GM06990 (cell line): ENCODE data around the gene DHDH.
A peak's percentile ranks its signal among the peaks of the same experiment; 100 is the strongest.

ENCODE experiments used
- DNase-seq: peaks from one replicate; pipeline ENCODE4 v3.0.0-alpha.2; 2011; ENCODE audit not compliant: insufficient read length; ENCODE audit errors: extremely low read depth
- H3K27me3 ChIP-seq: replicated peaks from 2 replicates; pipeline ENCODE4 v1.6.0; 2011; ENCODE audit warnings: low read length; ENCODE audit not compliant: control insufficient read depth, insufficient read depth
- H3K36me3 ChIP-seq: 2 replicates; pipeline ENCODE4 v1.5.1; 2011; ENCODE audit warnings: low read length; ENCODE audit not compliant: control insufficient read depth, insufficient read depth
- H3K4me3 ChIP-seq: replicated peaks from 2 replicates; pipeline ENCODE4 v1.5.1; 2011; ENCODE audit warnings: low read depth, mild to moderate bottlenecking, control low read depth, low read length
- TF ChIP-seq, protein P1 (sequence below): IDR thresholded peaks from 2 replicates; pipeline ENCODE4 v1.5.1; 2011; ENCODE audit warnings: low read length, control low read depth, mild to moderate bottlenecking, inconsistent platforms; ENCODE audit not compliant: insufficient read depth, poor library complexity, severe bottlenecking

DHDH gene

DNA sequence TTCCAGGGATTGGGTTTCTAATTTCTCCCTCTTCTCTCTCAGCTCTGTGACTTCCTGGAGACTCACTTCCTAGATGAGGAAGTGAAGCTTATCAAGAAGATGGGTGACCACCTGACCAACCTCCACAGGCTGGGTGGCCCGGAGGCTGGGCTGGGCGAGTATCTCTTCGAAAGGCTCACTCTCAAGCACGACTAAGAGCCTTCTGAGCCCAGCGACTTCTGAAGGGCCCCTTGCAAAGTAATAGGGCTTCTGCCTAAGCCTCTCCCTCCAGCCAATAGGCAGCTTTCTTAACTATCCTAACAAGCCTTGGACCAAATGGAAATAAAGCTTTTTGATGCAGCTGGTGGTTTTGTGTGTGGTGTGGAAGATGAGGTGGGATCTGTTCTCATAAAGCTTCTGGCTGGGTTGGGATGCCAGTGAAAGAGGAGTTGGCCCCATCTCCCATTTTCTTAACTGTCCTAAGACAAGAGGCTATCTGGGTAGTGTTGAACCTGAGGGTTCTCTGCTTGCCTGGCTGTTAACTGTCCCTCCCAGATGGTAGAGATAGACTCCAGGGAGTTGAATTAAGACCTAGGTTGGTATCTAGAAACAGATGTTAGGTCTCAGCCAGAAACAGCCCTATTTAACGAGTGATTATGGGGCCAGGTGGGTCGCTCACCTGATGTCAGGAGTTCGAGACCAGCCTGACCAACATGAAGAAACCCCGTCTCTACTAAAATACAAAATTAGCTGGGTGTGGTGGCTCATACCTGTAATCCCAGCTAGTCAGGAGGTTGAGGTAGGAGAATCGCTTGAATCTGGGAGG is 33.2 kb downstream of the DHDH start:
- no peaks in the 10 kb centered on the region for H3K27me3 ChIP-seq
- peak overlapping the region; percentile 74 for H3K4me3 ChIP-seq
- DNase-seq, result no peak
- TF ChIP-seq, protein P1, sequence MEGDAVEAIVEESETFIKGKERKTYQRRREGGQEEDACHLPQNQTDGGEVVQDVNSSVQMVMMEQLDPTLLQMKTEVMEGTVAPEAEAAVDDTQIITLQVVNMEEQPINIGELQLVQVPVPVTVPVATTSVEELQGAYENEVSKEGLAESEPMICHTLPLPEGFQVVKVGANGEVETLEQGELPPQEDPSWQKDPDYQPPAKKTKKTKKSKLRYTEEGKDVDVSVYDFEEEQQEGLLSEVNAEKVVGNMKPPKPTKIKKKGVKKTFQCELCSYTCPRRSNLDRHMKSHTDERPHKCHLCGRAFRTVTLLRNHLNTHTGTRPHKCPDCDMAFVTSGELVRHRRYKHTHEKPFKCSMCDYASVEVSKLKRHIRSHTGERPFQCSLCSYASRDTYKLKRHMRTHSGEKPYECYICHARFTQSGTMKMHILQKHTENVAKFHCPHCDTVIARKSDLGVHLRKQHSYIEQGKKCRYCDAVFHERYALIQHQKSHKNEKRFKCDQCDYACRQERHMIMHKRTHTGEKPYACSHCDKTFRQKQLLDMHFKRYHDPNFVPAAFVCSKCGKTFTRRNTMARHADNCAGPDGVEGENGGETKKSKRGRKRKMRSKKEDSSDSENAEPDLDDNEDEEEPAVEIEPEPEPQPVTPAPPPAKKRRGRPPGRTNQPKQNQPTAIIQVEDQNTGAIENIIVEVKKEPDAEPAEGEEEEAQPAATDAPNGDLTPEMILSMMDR, result no peak
- peaks cover 17% of the 10 kb centered on the region for H3K36me3 ChIP-seq

DNA sequence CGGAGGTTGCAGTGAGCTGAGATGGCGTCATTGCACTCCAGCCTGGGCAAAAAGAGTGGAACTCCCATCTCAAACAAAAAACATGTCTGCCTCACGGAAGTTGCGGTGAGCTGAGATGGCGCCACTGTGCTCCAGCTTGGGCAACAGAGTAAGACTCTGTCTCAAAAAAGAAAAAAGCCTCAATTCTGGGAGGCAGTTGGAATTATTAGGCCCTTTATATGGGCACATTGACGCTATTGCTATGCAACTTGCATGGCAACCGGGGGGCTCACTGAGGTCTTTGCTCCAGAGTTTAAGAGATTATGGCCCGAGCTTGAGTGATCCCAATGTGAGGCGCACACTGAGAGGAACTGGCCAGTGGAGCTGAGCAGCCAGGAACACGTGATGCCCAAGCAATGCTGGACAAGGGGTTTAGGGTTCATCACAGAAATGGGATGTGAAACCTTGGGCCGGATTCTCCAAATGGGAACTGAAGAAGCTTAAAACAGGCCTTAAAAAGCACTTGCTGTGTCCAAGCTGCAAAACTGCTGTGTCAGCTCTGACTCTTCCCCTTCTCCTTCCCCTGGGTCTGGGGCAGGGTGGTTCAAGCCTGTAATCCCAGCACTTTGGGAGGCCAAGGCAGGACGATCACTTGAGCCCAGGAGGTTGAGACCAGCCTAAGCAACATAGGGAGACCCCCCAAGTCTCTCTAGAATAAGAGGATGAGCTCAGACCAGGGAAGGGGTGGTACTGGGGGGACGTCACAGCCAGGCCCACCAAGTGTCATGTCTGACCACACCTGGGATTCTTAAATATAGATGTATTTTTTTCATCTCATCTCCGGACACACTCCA is 34.1 kb downstream of the DHDH start:
- Histone ChIP-seq H3K27me3 (no peaks in the 10 kb centered on the region), H3K36me3 (peaks cover 17% of the 10 kb centered on the region), H3K4me3 (no peak overlapping the region)
- DNase-seq, result no peak
- TF ChIP-seq, protein P1, result no peak

DNA sequence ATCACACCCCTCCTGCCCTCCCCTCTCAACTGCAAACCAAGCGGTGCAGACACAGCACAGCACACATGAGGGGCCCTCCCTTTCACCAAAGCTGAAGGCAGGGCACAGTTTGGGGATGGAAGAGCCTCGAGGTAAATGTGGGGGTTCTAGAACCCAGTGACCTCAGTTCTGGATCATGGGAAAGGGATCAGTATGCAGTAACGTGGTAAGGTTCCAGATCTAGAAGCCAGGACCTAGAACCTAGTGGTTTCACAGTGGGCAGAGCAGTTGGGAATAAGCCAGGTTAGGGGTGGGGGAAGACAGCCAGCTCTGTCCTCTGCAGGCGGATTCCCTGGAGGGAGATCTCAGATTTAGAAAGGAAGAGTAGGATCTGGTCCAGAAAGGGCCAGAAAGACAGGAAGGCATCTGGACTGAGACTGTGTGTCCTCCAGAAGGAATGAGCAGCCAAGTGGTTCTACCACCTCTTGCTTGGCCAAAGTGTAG is 34.7 kb downstream of the DHDH start:
- Histone ChIP-seq H3K27me3 (no peaks in the 10 kb centered on the region), H3K4me3 (no peak overlapping the region), H3K36me3 (peaks cover 17% of the 10 kb centered on the region)
- TF ChIP-seq, protein P1, result no peak
- DNase-seq, result no peak

DNA sequence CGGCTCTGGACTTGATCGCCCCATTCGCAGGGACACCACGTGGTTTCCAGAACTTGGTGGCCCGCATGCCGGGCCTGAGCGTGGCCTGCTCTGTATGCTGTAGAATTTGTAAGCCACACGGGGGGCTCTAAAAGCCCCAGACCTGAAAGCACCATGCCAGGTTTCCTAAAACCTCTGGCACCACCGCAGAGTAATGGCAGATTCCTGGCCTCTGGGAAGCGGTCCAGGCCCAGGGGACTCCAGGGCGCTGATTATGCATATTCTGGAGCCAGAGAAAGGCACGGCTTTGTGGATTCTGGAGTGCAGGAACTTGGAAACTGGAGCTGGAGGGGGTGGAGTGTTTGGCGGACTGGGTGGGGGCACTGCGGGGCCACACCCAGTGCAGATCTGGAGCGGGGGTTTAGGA is 35.3 kb downstream of the DHDH start:
- H3K4me3 ChIP-seq, result no peak overlapping the region
- no peaks in the 10 kb centered on the region for H3K27me3 ChIP-seq
- no peak for DNase-seq
- peaks cover 17% of the 10 kb centered on the region for H3K36me3 ChIP-seq
- TF ChIP-seq, protein P1, result no peak

DNA sequence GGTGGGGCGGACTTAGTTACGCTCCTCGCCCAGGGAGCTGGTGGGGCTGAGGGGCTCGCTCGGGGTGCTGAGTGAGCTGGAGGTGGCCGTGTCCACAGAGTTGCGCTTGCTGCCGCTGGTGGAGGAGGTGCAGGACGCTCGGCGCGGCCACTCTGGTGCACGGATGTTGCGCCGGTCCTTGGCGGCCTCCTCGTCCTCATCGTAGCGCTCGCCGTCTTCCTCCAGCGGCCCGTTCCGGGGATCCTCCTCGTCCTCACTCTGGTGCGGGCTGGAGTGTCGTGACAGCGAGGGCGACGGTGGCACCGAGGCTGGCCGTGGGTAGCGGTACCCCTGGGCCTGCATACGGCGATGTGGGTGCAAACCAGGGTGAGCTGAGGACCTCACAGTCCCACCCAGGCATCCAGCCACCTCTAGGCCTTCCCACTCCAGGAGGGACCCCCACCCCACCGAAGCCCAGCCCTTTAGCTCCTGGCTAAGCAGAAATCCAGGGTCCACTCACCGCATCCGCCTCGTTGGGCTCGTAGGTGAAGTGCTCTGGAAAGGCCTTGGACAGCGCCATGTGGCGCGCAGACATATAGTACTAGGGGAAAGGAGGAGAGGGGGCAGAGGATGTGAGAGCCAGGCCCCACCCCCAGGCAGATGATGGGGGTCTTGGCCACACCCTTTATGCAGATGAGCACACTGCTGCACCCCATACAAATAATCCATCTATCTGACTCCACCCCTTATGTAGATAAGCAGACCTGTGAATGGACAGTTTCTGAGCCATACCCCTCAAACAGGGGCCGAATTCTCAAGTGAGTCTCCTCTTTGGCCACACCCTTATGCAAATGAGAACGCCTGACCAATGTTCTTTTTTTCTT is 36.0 kb downstream of the DHDH start:
- H3K27me3 ChIP-seq, result no peaks in the 10 kb centered on the region
- TF ChIP-seq, protein P1, result no peak
- H3K36me3 ChIP-seq, result peaks cover 17% of the 10 kb centered on the region
- no peak for DNase-seq
- H3K4me3 ChIP-seq, result no peak overlapping the region
